Measurements from ENCODE around the gene SPATA33.

The SPATA33 gene

GRCh38 chr16:89612415-89613166 lies 45.0 kb upstream of the SPATA33 start:
- Histone ChIP-seq H3K27ac (ENCODE audit: low read length) (no peak overlapping the region), H3K9ac (ENCODE audit: low read length) (no peak overlapping the region), H2AFZ (ENCODE audit: low read depth, low read length) (no peak overlapping the region), H3K9me3 (ENCODE audit: insufficient read depth, low read length) (no peaks in the 10 kb centered on the region), H3K4me1 (ENCODE audit: low read length) (no peaks in the 10 kb centered on the region), H3K79me2 (ENCODE audit: low read length) (no peaks in the 10 kb centered on the region), H3K4me3 (ENCODE audit: low read length) (no peak overlapping the region), H3K4me2 (ENCODE audit: low read length) (no peak overlapping the region), H3K27me3 (ENCODE audit: low read depth, low read length) (no peaks in the 10 kb centered on the region), H3K36me3 (replicated peaks; ENCODE audit: low read depth, low read length) (no peaks in the 10 kb centered on the region), H4K20me1 (ENCODE audit: insufficient read depth, low read length) (no peaks in the 10 kb centered on the region)
- no peak for TF ChIP-seq EZH2phosphoT487 (IDR thresholded peaks at IDR 0.05; ENCODE audit: low read depth)
- TF ChIP-seq, protein P1, sequence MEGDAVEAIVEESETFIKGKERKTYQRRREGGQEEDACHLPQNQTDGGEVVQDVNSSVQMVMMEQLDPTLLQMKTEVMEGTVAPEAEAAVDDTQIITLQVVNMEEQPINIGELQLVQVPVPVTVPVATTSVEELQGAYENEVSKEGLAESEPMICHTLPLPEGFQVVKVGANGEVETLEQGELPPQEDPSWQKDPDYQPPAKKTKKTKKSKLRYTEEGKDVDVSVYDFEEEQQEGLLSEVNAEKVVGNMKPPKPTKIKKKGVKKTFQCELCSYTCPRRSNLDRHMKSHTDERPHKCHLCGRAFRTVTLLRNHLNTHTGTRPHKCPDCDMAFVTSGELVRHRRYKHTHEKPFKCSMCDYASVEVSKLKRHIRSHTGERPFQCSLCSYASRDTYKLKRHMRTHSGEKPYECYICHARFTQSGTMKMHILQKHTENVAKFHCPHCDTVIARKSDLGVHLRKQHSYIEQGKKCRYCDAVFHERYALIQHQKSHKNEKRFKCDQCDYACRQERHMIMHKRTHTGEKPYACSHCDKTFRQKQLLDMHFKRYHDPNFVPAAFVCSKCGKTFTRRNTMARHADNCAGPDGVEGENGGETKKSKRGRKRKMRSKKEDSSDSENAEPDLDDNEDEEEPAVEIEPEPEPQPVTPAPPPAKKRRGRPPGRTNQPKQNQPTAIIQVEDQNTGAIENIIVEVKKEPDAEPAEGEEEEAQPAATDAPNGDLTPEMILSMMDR (IDR thresholded peaks at IDR 0.05; ENCODE audit: low read depth, low read length): no peak

- Histone ChIP-seq H3K4me2 (ENCODE audit: low read length) (no peak within 1 kb of the TSS), H3K4me3 (ENCODE audit: low read length) (no peak within 1 kb of the TSS), H3K79me2 (ENCODE audit: low read length) (no peaks in the 10 kb centered on the region), H3K4me1 (ENCODE audit: low read length) (no peaks in the 10 kb centered on the region), H3K9ac (ENCODE audit: low read length) (no peak within 1 kb of the TSS), H3K27ac (ENCODE audit: low read length) (no peak within 1 kb of the TSS), H2AFZ (ENCODE audit: low read depth, low read length) (no peak within 1 kb of the TSS), H4K20me1 (ENCODE audit: insufficient read depth, low read length) (no peaks in the 10 kb centered on the region), H3K36me3 (replicated peaks; ENCODE audit: low read depth, low read length) (no peaks in the 10 kb centered on the region), H3K9me3 (ENCODE audit: insufficient read depth, low read length) (no peaks in the 10 kb centered on the region), H3K27me3 (ENCODE audit: low read depth, low read length) (no peaks in the 10 kb centered on the region)
- TF ChIP-seq, protein P1 (IDR thresholded peaks at IDR 0.05; ENCODE audit: low read depth, low read length): no peak
- no peak for TF ChIP-seq EZH2phosphoT487 (IDR thresholded peaks at IDR 0.05; ENCODE audit: low read depth)
Observed at GRCh38 chr16:89613231-89613953, 44.2 kb upstream of the SPATA33 start, which contains the start of gene DPEP1. TSS of gene DPEP1 (plus strand) at chr16:89613642. CDS start at chr16:89630411, 16,769 bp downstream.

DNA sequence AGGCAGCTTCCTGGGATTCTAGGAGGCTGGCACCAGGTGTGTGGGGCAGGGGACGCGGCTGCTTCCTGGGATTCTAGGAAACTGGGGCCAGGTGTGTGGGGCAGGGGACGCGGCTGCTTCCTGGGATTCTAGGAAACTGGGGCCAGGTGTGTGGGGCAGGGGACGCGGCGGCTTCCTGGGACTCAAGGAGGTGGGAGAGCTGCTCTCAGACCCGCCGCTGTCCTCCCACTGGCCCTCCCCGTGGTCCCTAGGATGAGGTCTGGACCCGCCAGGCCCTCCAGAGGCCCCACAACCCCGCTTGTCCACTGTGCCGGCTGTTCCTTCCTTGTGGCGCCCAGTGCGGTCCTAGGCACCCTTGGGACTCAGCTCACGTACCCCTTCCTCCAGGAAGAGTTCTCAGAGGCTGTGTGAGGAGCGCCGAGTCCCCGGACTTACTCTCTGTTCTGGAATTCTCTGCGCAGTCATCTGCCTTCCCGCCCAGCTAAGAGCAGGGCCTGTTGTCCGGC lies 43.6 kb upstream of the SPATA33 start:
- Histone ChIP-seq H3K9me3 (ENCODE audit: insufficient read depth, low read length) (no peaks in the 10 kb centered on the region), H3K4me2 (ENCODE audit: low read length) (no peak overlapping the region), H3K36me3 (replicated peaks; ENCODE audit: low read depth, low read length) (no peaks in the 10 kb centered on the region), H4K20me1 (ENCODE audit: insufficient read depth, low read length) (no peaks in the 10 kb centered on the region), H3K27me3 (ENCODE audit: low read depth, low read length) (no peaks in the 10 kb centered on the region), H3K4me1 (ENCODE audit: low read length) (no peaks in the 10 kb centered on the region), H3K79me2 (ENCODE audit: low read length) (no peaks in the 10 kb centered on the region), H3K9ac (ENCODE audit: low read length) (no peak overlapping the region), H3K27ac (ENCODE audit: low read length) (no peak overlapping the region), H2AFZ (ENCODE audit: low read depth, low read length) (no peak overlapping the region), H3K4me3 (ENCODE audit: low read length) (no peak overlapping the region)
- TF ChIP-seq, protein P1 (IDR thresholded peaks at IDR 0.05; ENCODE audit: low read depth, low read length): no peak
- TF ChIP-seq EZH2phosphoT487 (IDR thresholded peaks at IDR 0.05; ENCODE audit: low read depth): no peak

GRCh38 chr16:89615176-89615575 lies 42.5 kb upstream of the SPATA33 start:
- no peaks in the 10 kb centered on the region for H3K4me1 ChIP-seq (ENCODE audit: low read length)
- H3K27me3 ChIP-seq (ENCODE audit: low read depth, low read length): no peaks in the 10 kb centered on the region
- H3K4me2 ChIP-seq (ENCODE audit: low read length): no peak overlapping the region
- TF ChIP-seq, protein P1 (IDR thresholded peaks at IDR 0.05; ENCODE audit: low read depth, low read length): no peak
- TF ChIP-seq EZH2phosphoT487 (IDR thresholded peaks at IDR 0.05; ENCODE audit: low read depth): no peak
- no peaks in the 10 kb centered on the region for H4K20me1 ChIP-seq (ENCODE audit: insufficient read depth, low read length)
- H3K79me2 ChIP-seq (ENCODE audit: low read length): no peaks in the 10 kb centered on the region
- H3K4me3 ChIP-seq (ENCODE audit: low read length): no peak overlapping the region
- no peak overlapping the region for H2AFZ ChIP-seq (ENCODE audit: low read depth, low read length)
- H3K36me3 ChIP-seq (replicated peaks; ENCODE audit: low read depth, low read length): no peaks in the 10 kb centered on the region
- H3K27ac ChIP-seq (ENCODE audit: low read length): no peak overlapping the region
- H3K9ac ChIP-seq (ENCODE audit: low read length): no peak overlapping the region
- H3K9me3 ChIP-seq (ENCODE audit: insufficient read depth, low read length): no peaks in the 10 kb centered on the region

Data from OCI-LY3 (cell line).